ENCODE results near the gene DPP9.

The DPP9 gene

DNA sequence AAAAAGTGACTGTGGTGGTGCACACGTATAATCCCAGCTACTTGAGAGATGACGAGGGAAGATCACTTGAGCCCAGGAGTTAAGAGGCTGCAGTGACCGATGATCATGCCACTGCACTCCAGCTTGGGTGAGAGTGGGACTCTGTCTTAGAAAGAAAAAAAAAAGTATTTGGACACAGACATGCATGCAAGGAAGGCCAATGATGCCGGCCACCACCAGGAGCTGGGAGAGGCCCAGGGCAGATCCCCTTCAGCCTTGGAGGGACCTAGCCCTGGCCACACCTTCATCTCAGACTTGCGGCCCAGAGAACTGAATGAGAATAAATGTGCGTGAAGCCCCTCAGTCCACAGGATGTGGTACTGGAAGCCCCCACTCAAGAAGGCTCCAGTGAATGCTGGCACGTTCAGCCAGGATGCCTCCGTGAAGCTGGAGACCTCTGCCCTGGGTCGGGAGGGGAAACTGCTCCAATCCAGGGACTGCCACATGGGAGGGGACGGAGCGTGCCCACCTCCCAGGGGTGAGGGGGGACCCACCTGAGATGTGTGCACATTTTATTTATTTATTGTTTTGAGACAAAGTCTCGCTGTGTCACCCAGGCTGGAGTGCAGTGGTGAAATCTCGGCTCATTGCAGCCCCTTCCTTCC, 69.7 kb downstream of the DPP9 start:
- DNase-seq: no peak

GRCh38 chr19:4652075-4652474, 71.6 kb downstream of the DPP9 start:
- DNase-seq: no peak

GRCh38 chr19:4650159-4650558, 73.5 kb downstream of the DPP9 start:
- no peak for DNase-seq

DNA sequence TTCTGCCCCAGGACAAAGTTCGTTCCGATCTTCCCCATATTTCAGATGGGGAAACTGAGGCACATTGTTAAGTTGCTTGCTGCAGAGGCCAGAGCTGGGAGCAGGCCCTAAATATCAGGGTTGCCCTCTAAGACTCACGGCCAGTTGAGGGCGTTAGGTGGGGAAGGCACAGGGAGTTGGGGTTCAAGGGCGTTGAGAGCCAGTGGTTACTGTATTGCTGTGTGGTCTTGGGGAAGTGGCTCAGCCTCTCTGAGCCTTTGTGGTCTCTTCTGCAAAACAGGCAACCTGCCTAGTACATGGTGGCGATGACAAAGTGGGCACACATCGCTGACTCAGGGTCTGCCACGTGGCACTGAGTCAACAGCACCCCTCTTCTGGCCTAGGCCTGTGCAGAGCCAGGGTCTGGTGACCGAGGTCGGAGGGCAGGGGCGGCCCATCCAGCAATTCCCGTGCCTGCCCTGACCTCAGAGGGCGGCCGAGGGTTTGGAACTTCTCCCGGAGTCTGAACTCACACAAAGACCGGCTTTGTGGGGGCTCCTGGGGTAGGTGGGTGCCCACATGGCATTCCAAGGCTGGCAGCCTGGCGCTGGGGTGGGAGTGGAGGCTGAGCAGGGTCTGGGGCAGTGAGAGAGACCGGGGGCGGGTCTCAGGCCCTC, 74.1 kb downstream of the DPP9 start:
- no peak for DNase-seq

DNA sequence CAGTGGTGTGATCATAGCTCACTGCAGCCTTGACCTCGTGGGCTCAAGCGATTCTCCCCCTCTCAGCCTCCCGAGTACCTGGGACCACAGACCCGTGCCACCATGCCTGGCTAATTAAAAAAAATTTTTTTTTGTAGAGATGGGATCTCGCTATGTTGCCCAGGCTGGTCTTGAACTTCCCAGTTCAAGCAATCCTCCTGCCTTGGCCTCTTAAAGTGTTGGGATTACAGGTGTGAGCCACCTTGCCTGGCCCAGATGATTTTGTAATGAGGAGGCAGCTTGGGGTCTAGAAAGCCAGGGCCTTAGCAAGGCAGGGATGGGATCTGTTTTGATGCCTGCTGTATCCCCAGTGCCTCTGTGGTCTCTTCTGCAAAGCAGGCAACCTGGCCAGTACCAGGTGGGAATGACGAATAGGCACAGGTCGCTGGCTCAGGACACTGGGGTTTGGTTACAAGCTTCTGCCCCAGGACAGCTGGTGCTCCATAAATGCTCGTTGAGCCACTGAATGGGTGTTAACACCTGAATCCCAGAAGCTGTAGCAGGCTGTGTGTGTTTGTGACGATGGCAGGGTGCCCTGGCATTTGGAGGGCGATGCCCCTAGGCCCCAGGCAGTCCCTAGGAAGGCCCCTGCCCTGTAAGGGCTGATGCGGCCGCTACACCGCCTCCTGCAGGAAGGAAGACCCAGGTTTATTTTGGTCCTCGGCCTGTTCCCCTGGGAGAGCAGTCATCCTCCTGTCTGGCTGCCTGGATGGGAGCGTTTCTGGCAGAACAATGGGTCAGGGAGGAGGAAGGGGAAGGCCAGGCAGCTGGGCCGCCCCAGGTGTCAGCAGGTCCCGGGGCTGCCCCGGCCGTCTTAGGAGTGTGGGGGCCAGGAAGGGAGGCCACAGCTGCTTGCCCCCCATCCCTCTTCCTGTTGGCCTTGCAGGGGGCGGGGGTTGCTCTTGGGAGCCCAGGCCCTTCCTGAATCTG, 75.7 kb downstream of the DPP9 start:
- DNase-seq: no peak

- no peak for DNase-seq
These were observed 77.9 kb downstream of the DPP9 start for GRCh38 chr19:4645718-4646117.

DNA sequence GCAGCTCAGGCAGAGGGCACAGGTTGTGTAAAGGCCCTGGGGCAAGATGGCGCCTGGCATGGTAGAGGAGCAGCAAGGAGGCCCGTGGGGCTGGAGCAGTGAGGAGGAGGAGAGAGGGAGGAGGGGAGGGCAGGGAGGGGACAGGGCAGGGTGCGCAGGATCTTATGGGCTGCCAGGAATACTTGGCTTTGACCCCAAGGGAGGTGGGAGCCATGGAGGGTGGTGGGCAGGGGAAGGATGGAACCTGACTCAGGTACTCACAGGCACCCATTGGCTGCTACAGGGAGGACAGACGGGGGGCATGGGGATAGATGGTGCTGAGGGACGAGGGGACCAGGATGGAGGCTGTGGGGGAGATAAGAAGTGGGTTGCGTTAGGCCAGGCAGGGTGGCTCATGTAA, 81.0 kb downstream of the DPP9 start:
- no peak for DNase-seq

DNA sequence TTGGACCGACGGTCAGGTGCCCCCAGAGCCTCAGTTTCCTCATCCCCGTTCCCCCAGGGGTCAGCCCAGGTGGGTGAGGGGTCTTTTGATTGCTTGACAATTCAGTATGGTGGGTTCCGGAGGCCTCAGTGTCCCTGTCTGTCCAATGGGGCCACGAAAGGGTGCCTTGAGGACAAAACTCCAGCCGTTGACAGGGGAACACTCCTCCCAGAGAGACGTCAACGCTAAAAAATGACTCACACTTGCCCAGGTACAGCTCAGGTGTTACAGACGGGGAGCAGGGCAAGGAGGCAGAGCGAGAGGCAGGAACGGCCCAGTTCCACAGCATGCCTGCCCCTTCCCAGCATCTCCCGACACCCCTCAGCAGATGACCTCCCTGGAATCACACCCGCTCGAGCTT, 82.5 kb downstream of the DPP9 start:
- no peak for DNase-seq

GRCh38 chr19:4640247-4641000, 83.2 kb downstream of the DPP9 start:
- no peak for DNase-seq

DNA sequence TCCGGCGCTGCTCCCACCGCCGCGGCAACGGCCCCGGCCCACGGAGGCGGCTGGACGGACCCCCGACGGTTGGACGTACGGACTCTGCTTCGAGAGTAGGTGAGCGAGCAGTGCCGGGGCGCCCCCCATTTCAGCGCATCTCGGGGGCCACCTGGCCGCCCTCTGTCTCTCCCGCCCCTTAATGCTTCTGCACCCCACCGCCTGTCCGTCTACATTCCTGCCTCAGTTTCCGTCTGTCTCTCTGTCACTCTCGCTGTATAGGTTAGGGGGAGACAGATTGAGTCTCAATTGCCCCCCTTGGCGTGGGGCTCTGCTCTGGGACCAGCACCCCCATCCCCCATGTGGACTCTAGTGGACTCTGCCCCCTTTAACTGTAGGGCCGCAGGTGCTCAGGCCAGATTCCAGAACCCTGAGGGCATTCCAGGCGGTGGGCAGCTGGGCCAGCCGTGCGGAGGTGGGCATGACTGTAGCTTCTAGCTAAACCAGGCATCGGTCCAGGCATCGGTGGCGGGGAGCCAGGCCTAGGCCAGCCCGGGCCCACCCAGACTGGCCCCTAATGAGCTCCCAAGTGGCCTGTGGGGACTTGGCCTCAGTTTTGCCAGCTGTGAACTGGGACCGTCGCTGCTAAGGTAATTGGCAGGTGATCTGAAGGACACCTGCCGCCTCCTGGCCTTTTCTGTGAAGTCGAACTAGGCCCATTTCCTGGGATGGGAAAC, 84.0 kb downstream of the DPP9 start:
- no peak for DNase-seq

- DNase-seq: peak; percentile 98 to 99
These were observed 84.7 kb downstream of the DPP9 start, which contains the start of gene TNFAIP8L1 for GRCh38 chr19:4638828-4639530. TNFAIP8L1 (plus strand) TSS chr19:4639516; CDS start chr19:4651870, 12,354 bp downstream.

GRCh38 chr19:4638317-4638716, 85.3 kb downstream of the DPP9 start:
- no peak for DNase-seq

- DNase-seq: no peak
These were observed 86.9 kb downstream of the DPP9 start for GRCh38 chr19:4636761-4637160.

GRCh38 chr19:4636151-4636717, 87.4 kb downstream of the DPP9 start:
- DNase-seq: peak; percentile 11 to 26

DNA sequence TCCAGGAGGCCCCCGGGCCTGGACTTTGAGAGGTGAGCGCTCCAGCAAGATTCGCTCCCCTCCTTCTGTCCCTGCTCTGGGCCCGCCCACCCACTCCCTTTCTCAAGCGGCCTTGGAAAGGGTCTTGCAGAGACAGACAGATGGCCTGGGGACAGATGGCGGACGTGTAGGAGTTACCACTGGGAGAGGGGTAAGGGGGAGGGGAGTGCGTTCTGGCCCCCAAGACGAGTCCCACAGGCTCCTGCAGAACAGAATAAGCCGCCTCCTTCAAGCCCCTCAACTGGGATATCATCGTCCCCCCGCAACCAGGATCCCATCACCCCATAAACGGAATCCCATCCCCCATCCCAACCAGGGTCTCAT, 87.9 kb downstream of the DPP9 start:
- DNase-seq: no peak

GRCh38 chr19:4633140-4633967, 90.3 kb downstream of the DPP9 start:
- DNase-seq: peak; percentile 85 to 88

Measured in AML-193 (cell line).